ENCODE measurements around the gene KPNA2. TPM values are rescaled to one million over a fixed set of nuclear protein-coding genes. Genes with fewer than 3 reads are reported as not detected.

Gene KPNA2
- polyA plus RNA-seq, 1 donor from 2014 or later = 81.2 TPM

GRCh38 chr17:68053231-68054013, 17.9 kb downstream of the KPNA2 start:
- H3F3A ChIP-seq (ENCODE audit: insufficient read depth, low read length, poor library complexity, severe bottlenecking) = no peaks in the 10 kb centered on the region
- H4K20me1 ChIP-seq (ENCODE audit: insufficient read depth) = no peaks in the 10 kb centered on the region
- no peak for TF ChIP-seq POLR2AphosphoS5 (IDR thresholded peaks at IDR 0.05)
- TF ChIP-seq REST (IDR thresholded peaks at IDR 0.05; ENCODE audit: borderline replicate concordance) = no peak
- TF ChIP-seq EZH2 (IDR thresholded peaks at IDR 0.05; ENCODE audit: borderline replicate concordance, insufficient read depth, low read length, poor library complexity, severe bottlenecking) = no peak
- TF ChIP-seq SMC3 (conservative IDR thresholded peaks at IDR 0.05; ENCODE audit: poor library complexity) = no peak
- TF ChIP-seq MXI1 (conservative IDR thresholded peaks at IDR 0.05; ENCODE audit: poor library complexity, severe bottlenecking) = no peak
- no peak for TF ChIP-seq TAF1 (IDR thresholded peaks at IDR 0.05; ENCODE audit: low read depth)
- no peak for TF ChIP-seq EP300 (conservative IDR thresholded peaks at IDR 0.05; ENCODE audit: poor library complexity, severe bottlenecking)
- TF ChIP-seq CTCF (IDR thresholded peaks at IDR 0.05; ENCODE audit: poor library complexity, severe bottlenecking) = no peak
- TF ChIP-seq RAD21 (conservative IDR thresholded peaks at IDR 0.05) = no peak
- H3K27me3 ChIP-seq (ENCODE audit: insufficient read depth, low read depth, low read length) = no peaks in the 10 kb centered on the region
- no peaks in the 10 kb centered on the region for H3K9me3 ChIP-seq (ENCODE audit: low read length)
- no peak overlapping the region for H3K27ac ChIP-seq (ENCODE audit: low read length)
- no peak overlapping the region for H3K4me2 ChIP-seq (ENCODE audit: low read length)
- H3K9me2 ChIP-seq (ENCODE audit: insufficient read depth, low read length) = no peaks in the 10 kb centered on the region
- H2AFZ ChIP-seq (ENCODE audit: low read depth, low read length) = no peak overlapping the region
- no peak overlapping the region for H3K4me3 ChIP-seq (ENCODE audit: low read length)
- no peaks in the 10 kb centered on the region for H3K36me3 ChIP-seq (ENCODE audit: insufficient read depth, low read length)
- H3K79me2 ChIP-seq (replicated peaks; ENCODE audit: insufficient read depth, low read length) = no peaks in the 10 kb centered on the region
- H3K9ac ChIP-seq (ENCODE audit: low read length) = no peak overlapping the region

GRCh38 chr17:68054296-68054900, 18.9 kb downstream of the KPNA2 start:
- Histone ChIP-seq H3K79me2 (replicated peaks; ENCODE audit: insufficient read depth, low read length) (no peaks in the 10 kb centered on the region), H3K27ac (ENCODE audit: low read length) (no peak overlapping the region), H3K9me2 (ENCODE audit: insufficient read depth, low read length) (no peaks in the 10 kb centered on the region), H3K9me3 (ENCODE audit: low read length) (no peaks in the 10 kb centered on the region), H3K36me3 (ENCODE audit: insufficient read depth, low read length) (no peaks in the 10 kb centered on the region), H3K4me2 (ENCODE audit: low read length) (no peak overlapping the region), H3F3A (ENCODE audit: insufficient read depth, low read length, poor library complexity, severe bottlenecking) (no peaks in the 10 kb centered on the region), H3K27me3 (ENCODE audit: insufficient read depth, low read depth, low read length) (no peaks in the 10 kb centered on the region), H4K20me1 (ENCODE audit: insufficient read depth) (no peaks in the 10 kb centered on the region), H3K4me3 (ENCODE audit: low read length) (no peak overlapping the region), H2AFZ (ENCODE audit: low read depth, low read length) (no peak overlapping the region), H3K9ac (ENCODE audit: low read length) (no peak overlapping the region)
- TF ChIP-seq MXI1 (conservative IDR thresholded peaks at IDR 0.05; ENCODE audit: poor library complexity, severe bottlenecking) (no peak), TAF1 (IDR thresholded peaks at IDR 0.05; ENCODE audit: low read depth) (no peak), CTCF (IDR thresholded peaks at IDR 0.05; ENCODE audit: poor library complexity, severe bottlenecking) (no peak), REST (IDR thresholded peaks at IDR 0.05; ENCODE audit: borderline replicate concordance) (no peak), POLR2AphosphoS5 (IDR thresholded peaks at IDR 0.05) (no peak), RAD21 (conservative IDR thresholded peaks at IDR 0.05) (no peak), SMC3 (conservative IDR thresholded peaks at IDR 0.05; ENCODE audit: poor library complexity) (no peak), EZH2 (IDR thresholded peaks at IDR 0.05; ENCODE audit: borderline replicate concordance, insufficient read depth, low read length, poor library complexity, severe bottlenecking) (no peak), EP300 (conservative IDR thresholded peaks at IDR 0.05; ENCODE audit: poor library complexity, severe bottlenecking) (no peak)
